ENCODE results near the gene RPA4. TPM values are rescaled to one million over a fixed set of nuclear protein-coding genes. Genes with fewer than 3 reads are reported as not detected.

The RPA4 gene
- total RNA-seq, 2 experiments from 2014 or later: 0.38 TPM

DNA sequence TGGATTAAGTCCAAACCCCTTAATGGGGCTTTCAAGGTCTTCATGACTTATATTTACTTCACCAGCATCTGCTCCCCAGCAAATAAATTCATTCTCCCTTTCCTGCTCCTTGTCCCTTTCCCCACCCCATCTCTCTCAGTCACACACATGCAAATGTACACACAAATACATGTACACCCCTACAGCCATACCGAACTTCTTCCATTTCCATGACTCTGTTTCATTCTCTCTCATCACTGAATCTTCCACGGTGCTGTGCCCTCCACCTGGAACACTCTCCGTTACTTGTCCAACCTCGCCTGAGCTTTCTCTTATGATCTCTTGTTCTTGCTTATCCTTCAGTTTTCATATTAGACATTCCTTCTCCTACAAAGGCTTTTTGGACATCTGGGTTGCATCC lies 22.0 kb upstream of the RPA4 start:
- POLR2A ChIA-PET: no interaction called here

GRCh38 chrX:96884027-96884426 lies 319 bp downstream of the RPA4 start:
- H3K4me3 Mint-ChIP-seq: no peak overlapping the region
- TF ChIP-seq, protein P1, sequence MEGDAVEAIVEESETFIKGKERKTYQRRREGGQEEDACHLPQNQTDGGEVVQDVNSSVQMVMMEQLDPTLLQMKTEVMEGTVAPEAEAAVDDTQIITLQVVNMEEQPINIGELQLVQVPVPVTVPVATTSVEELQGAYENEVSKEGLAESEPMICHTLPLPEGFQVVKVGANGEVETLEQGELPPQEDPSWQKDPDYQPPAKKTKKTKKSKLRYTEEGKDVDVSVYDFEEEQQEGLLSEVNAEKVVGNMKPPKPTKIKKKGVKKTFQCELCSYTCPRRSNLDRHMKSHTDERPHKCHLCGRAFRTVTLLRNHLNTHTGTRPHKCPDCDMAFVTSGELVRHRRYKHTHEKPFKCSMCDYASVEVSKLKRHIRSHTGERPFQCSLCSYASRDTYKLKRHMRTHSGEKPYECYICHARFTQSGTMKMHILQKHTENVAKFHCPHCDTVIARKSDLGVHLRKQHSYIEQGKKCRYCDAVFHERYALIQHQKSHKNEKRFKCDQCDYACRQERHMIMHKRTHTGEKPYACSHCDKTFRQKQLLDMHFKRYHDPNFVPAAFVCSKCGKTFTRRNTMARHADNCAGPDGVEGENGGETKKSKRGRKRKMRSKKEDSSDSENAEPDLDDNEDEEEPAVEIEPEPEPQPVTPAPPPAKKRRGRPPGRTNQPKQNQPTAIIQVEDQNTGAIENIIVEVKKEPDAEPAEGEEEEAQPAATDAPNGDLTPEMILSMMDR (IDR thresholded peaks at IDR 0.05): no peak
- no peak for ATAC-seq
- peaks cover 6% of the 10 kb centered on the region for H3K36me3 Mint-ChIP-seq (ENCODE audit: low read depth)
- intact Hi-C loops (cut with micrococcal nuclease): no loop called here
- no peaks in the 10 kb centered on the region for H3K9me3 Mint-ChIP-seq
- POLR2A ChIA-PET: no interaction called here
- CTCF ChIA-PET: no interaction called here
- no peak for DNase-seq
- no peaks in the 10 kb centered on the region for H3K27me3 Mint-ChIP-seq
- H3K4me1 Mint-ChIP-seq (ENCODE audit: low read depth): no peaks in the 10 kb centered on the region
- H3K27ac Mint-ChIP-seq: no peak overlapping the region

More for the DNA sequence above, 22.0 kb upstream of the RPA4 start:
- CTCF ChIA-PET: no interaction called here
- no peak overlapping the region for H3K27ac Mint-ChIP-seq
- intact Hi-C loops (cut with micrococcal nuclease): no loop called here
- no peaks in the 10 kb centered on the region for H3K27me3 Mint-ChIP-seq
- H3K4me3 Mint-ChIP-seq: no peak overlapping the region
- DNase-seq (no peak), ATAC-seq (no peak)
- H3K9me3 Mint-ChIP-seq: no peaks in the 10 kb centered on the region
- TF ChIP-seq, protein P1 (IDR thresholded peaks at IDR 0.05): no peak
- no peaks in the 10 kb centered on the region for H3K36me3 Mint-ChIP-seq (ENCODE audit: low read depth)
- no peaks in the 10 kb centered on the region for H3K4me1 Mint-ChIP-seq (ENCODE audit: low read depth)

DNA sequence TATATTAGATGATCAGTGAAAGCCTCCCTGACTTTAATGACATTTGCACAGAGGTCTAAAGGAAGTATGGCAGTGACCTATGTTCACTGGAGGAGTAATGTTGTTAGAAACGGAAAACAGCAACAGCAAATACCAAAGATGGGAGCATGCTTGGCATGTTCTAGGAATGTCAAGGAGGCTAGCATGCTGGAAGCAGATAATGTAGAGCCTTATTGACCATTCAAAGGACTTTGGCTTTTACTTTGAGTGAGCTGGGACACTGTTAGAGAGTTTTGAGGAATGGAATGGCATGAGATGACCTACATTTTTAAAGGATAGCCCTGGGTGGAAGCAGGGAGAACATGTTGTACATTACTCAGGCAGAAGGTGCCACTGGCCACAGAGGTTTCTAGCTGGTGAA lies 6.0 kb downstream of the RPA4 start:
- intact Hi-C loops (cut with micrococcal nuclease): no loop called here
- H3K4me3 Mint-ChIP-seq: no peak overlapping the region
- H3K4me1 Mint-ChIP-seq (ENCODE audit: low read depth): no peaks in the 10 kb centered on the region
- DNase-seq (no peak), ATAC-seq (no peak)
- CTCF ChIA-PET: no interaction called here
- TF ChIP-seq, protein P1 (IDR thresholded peaks at IDR 0.05): no peak
- H3K27ac Mint-ChIP-seq: no peak overlapping the region
- no peaks in the 10 kb centered on the region for H3K9me3 Mint-ChIP-seq
- H3K36me3 Mint-ChIP-seq (ENCODE audit: low read depth): peaks cover 4% of the 10 kb centered on the region
- POLR2A ChIA-PET: no interaction called here
- H3K27me3 Mint-ChIP-seq: no peaks in the 10 kb centered on the region

- Mint-ChIP-seq H3K4me3 (no peak overlapping the region), H3K4me1 (ENCODE audit: low read depth) (no peaks in the 10 kb centered on the region), H3K36me3 (ENCODE audit: low read depth) (no peaks in the 10 kb centered on the region), H3K27ac (no peak overlapping the region), H3K27me3 (no peaks in the 10 kb centered on the region), H3K9me3 (no peaks in the 10 kb centered on the region)
- ATAC-seq (no peak), DNase-seq (no peak)
- ChIA-PET CTCF (no interaction called here), POLR2A (no interaction called here)
- TF ChIP-seq, protein P1 (IDR thresholded peaks at IDR 0.05): no peak
- intact Hi-C loops (cut with micrococcal nuclease): no loop called here
Observed at GRCh38 chrX:96906741-96907140, 23.0 kb downstream of the RPA4 start.

- no peaks in the 10 kb centered on the region for H3K9me3 Mint-ChIP-seq
- no peaks in the 10 kb centered on the region for H3K36me3 Mint-ChIP-seq (ENCODE audit: low read depth)
- H3K27me3 Mint-ChIP-seq: no peaks in the 10 kb centered on the region
- ChIA-PET CTCF (no interaction called here), POLR2A (no interaction called here)
- ATAC-seq: no peak
- no peak overlapping the region for H3K27ac Mint-ChIP-seq
- TF ChIP-seq, protein P1 (IDR thresholded peaks at IDR 0.05): no peak
- no peaks in the 10 kb centered on the region for H3K4me1 Mint-ChIP-seq (ENCODE audit: low read depth)
- no peak for DNase-seq
- H3K4me3 Mint-ChIP-seq: no peak overlapping the region
- intact Hi-C loops (cut with micrococcal nuclease): no loop called here
Observed at GRCh38 chrX:96907516-96908272, 24.0 kb downstream of the RPA4 start.
